Activated CD8-positive, alpha-beta T cell treated with anti-CD3 and anti-CD28 coated beads for 36 hours (primary cell): ENCODE data around the gene ALG5. TPM values are rescaled to one million over a fixed set of nuclear protein-coding genes. Genes with fewer than 3 reads are reported as not detected.
A peak's percentile ranks its signal among the peaks of the same experiment; 100 is the strongest.

Source experiments
- ATAC-seq: fragments of 200-7000 bp; cut with Tn5 transposase; one replicate; pipeline ENCODE4 v1.10.0; 2021; ENCODE audit warnings: mild to moderate bottlenecking, moderate library complexity
- CTCF ChIA-PET: fragments of 350-600 bp; sonication (Branson Sonifier 250); formaldehyde crosslinking; loops from one replicate; lab custom pipeline; 2021; ENCODE audit warnings: antibody characterized with exemption; lab: Charles Lee
- POLR2A ChIA-PET: fragments of 350-600 bp; sonication (Branson Sonifier 250); formaldehyde crosslinking; loops from one replicate; lab custom pipeline; 2021; ENCODE audit warnings: antibody characterized with exemption; lab: Charles Lee
- DNase-seq: peaks from one replicate; pipeline ENCODE4 v3.0.0-alpha.2; 2020
- H3K27ac Mint-ChIP-seq: one replicate; pipeline ENCODE4 v1.8.0; 2021; ENCODE audit warnings: mild to moderate bottlenecking, mixed read lengths
- H3K27me3 Mint-ChIP-seq: one replicate; pipeline ENCODE4 v1.8.0; 2021; ENCODE audit warnings: mixed read lengths
- H3K36me3 Mint-ChIP-seq: one replicate; pipeline ENCODE4 v1.8.0; 2021; ENCODE audit warnings: low read depth, mixed read lengths
- H3K4me1 Mint-ChIP-seq: one replicate; pipeline ENCODE4 v1.8.0; 2021; ENCODE audit warnings: low read depth, mixed read lengths
- H3K4me3 Mint-ChIP-seq: one replicate; pipeline ENCODE4 v1.8.0; 2021; ENCODE audit warnings: mild to moderate bottlenecking, moderate library complexity, mixed read lengths
- H3K9me3 Mint-ChIP-seq: one replicate; pipeline ENCODE4 v1.8.0; 2021; ENCODE audit warnings: mixed read lengths
- intact Hi-C: fragments of 100-400 bp; cut with micrococcal nuclease; formaldehyde crosslinking; loops from one replicate; pipeline ENCODE4 v1.10.0; 2022
- total RNA-seq, 2 experiments: library from RNA; stranded (reverse); gene quantifications; one replicate each; pipeline ENCODE4 v1.2.3, GENCODE V29; 2021
- TF ChIP-seq, protein P1 (sequence below): fragments of 200-600 bp; IDR thresholded peaks from one replicate; pipeline ENCODE4 v1.8.0; 2022; ENCODE audit warnings: antibody characterized with exemption, mild to moderate bottlenecking

ALG5 gene, protein sequence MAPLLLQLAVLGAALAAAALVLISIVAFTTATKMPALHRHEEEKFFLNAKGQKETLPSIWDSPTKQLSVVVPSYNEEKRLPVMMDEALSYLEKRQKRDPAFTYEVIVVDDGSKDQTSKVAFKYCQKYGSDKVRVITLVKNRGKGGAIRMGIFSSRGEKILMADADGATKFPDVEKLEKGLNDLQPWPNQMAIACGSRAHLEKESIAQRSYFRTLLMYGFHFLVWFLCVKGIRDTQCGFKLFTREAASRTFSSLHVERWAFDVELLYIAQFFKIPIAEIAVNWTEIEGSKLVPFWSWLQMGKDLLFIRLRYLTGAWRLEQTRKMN
- total RNA-seq = 10 to 100 TPM; 25.5 to 26.8 TPM

DNA sequence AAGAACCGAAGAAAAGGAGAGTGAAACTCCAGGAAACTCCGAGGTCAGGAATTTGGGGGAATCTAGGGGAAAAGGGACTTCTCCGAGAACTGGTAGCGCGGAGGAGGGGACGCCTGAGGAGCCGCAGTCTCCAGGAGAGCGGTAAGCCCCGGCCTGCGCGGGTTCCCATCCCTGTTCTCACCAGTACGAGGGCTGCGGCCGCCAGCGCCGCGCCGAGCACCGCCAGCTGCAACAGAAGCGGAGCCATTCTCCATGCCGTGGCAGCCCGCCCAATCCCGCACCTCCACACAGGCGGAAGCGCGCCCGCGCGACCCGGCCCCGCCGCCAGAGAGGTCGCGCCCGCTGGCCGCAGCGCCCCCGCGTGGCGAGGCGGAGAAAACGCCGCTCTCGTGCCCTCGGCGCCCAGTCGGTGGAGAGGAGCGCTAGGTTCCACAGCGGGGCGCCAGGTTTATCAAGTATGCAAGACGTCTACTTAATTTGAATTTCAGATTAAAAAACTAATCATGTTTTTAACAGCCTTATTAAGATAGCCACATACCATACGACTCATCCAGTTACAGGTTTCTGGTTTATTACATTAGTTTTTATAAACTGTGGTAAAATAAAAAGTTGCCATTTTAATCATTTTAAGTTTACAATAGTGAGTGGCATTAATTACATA lies at the start of gene ALG5:
Gene ALG5, minus strand, starts transcription at position 287 of the 661 bp plus-strand sequence. Its CDS starts 40 bp downstream, at position 247.
- Mint-ChIP-seq H3K4me3 (peak within 1 kb of the TSS; percentile 99), H3K4me1 (peaks cover 34% of the 10 kb centered on the region), H3K27me3 (no peaks in the 10 kb centered on the region), H3K36me3 (peaks cover 43% of the 10 kb centered on the region), H3K27ac (peak within 1 kb of the TSS; percentile 100), H3K9me3 (no peaks in the 10 kb centered on the region)
- POLR2A ChIA-PET = interaction anchor here (0.6 to 3.0 kb wide), 16 partner anchors 9 to 1350 kb away, joined by 3 to 22 read pairs (median 5); partner anchors contain the start of genes SUPT20H and UFM1
- ATAC-seq (peak; percentile 66), DNase-seq (peak; percentile 90)
- TF ChIP-seq, protein P1, sequence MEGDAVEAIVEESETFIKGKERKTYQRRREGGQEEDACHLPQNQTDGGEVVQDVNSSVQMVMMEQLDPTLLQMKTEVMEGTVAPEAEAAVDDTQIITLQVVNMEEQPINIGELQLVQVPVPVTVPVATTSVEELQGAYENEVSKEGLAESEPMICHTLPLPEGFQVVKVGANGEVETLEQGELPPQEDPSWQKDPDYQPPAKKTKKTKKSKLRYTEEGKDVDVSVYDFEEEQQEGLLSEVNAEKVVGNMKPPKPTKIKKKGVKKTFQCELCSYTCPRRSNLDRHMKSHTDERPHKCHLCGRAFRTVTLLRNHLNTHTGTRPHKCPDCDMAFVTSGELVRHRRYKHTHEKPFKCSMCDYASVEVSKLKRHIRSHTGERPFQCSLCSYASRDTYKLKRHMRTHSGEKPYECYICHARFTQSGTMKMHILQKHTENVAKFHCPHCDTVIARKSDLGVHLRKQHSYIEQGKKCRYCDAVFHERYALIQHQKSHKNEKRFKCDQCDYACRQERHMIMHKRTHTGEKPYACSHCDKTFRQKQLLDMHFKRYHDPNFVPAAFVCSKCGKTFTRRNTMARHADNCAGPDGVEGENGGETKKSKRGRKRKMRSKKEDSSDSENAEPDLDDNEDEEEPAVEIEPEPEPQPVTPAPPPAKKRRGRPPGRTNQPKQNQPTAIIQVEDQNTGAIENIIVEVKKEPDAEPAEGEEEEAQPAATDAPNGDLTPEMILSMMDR = peak; percentile 92
- intact Hi-C loops = no loop called here
- CTCF ChIA-PET = interaction anchor here (0.6 to 1.3 kb wide), 3 partner anchors 18 to 170 kb away, joined by 3 to 4 read pairs (median 4); no protein-coding TSS in a partner anchor

DNA sequence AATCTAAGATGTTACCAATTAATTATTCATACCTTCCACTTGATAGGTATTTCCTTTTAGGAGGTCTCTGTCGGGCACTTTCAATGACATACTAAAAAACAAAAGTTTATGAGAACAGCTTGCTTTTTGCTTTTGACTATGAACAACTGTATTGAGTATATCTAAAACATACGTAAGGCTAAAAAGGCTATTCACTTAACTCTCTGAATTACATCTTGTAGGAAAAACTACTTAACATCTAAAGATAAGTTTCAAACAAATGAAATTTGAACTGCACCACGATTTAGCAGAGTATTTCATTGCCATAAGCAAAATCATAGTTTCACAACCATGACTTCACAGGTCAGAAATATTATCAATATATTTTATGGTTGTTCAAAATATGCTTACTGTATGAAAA lies 48.7 kb upstream of the ALG5 start:
- Mint-ChIP-seq H3K9me3 (no peaks in the 10 kb centered on the region), H3K27ac (no peak overlapping the region), H3K4me3 (no peak overlapping the region), H3K27me3 (no peaks in the 10 kb centered on the region), H3K36me3 (peaks cover 30% of the 10 kb centered on the region), H3K4me1 (peaks cover 25% of the 10 kb centered on the region)
- no peak for DNase-seq
- POLR2A ChIA-PET = interaction anchor here (1.8 kb wide), 1 partner anchor 48 kb away, joined by 7 read pairs; the partner anchor contains the start of genes ALG5 and EXOSC8
- intact Hi-C loops = no loop called here
- TF ChIP-seq, protein P1 = no peak
- no peak for ATAC-seq
- CTCF ChIA-PET = interaction anchor here (0.9 to 1.1 kb wide), 3 partner anchors 9 to 49 kb away, joined by 3 read pairs; partner anchors contain the start of gene ALG5

DNA sequence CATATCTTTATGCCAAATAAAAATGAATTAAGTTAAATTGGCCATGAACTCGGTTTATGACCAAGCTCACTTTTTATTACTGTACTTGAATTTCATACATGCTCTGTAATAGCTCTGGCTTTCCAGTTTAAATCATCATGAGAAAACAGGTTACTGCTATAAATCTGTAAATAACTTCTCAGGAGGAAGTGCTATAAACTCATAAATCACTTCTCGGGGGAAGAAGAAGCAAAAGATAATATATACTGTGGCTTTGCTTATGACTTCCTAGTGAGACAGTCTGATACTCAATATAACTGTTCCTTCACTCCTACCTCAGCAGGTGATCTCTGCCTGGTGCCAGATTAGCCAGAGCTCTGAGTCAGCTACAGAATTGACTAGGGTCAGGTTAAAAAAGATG lies 47.9 kb upstream of the ALG5 start:
- TF ChIP-seq, protein P1 = no peak
- Mint-ChIP-seq H3K27ac (peak overlapping the region; percentile 20), H3K27me3 (no peaks in the 10 kb centered on the region), H3K4me1 (peaks cover 17% of the 10 kb centered on the region), H3K4me3 (no peak overlapping the region), H3K9me3 (no peaks in the 10 kb centered on the region), H3K36me3 (peaks cover 29% of the 10 kb centered on the region)
- ChIA-PET CTCF (no interaction called here), POLR2A (interaction anchor here (0.6 to 1.8 kb wide), 2 partner anchors 47 to 1302 kb away, joined by 3 to 7 read pairs; partner anchors contain the start of genes ALG5 and EXOSC8)
- DNase-seq (no peak), ATAC-seq (no peak)
- intact Hi-C loops = no loop called here

DNA sequence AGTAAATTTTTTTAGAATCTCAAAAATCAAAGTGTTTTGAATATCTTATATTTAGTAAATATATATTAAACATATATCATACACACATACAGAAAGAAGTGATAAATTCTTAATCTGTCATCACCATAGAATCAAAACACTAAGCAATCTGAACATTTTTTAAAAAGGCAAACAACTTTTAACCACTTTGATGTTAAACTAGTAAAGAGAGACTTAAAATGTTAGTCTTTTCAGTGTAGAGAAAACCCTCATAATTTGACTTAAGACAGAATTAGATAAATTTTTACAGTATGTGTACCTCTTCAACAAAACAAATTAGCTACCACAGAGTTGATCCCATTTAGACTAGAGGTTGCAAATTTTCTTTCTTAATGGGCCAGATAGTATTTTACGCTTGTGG lies 46.9 kb upstream of the ALG5 start:
- no peak for ATAC-seq
- DNase-seq = no peak
- TF ChIP-seq, protein P1 = no peak
- intact Hi-C loops = no loop called here
- H3K27me3 Mint-ChIP-seq = no peaks in the 10 kb centered on the region
- H3K27ac Mint-ChIP-seq = no peak overlapping the region
- ChIA-PET CTCF (interaction anchor here (1.1 kb wide), 1 partner anchor 14 kb away, joined by 3 read pairs; no protein-coding TSS in a partner anchor), POLR2A (no interaction called here)
- peaks cover 8% of the 10 kb centered on the region for H3K4me1 Mint-ChIP-seq
- peaks cover 28% of the 10 kb centered on the region for H3K36me3 Mint-ChIP-seq
- H3K9me3 Mint-ChIP-seq = no peaks in the 10 kb centered on the region
- H3K4me3 Mint-ChIP-seq = no peak overlapping the region
